ENCODE measurements around the gene BRF1.

The BRF1 gene

DNA sequence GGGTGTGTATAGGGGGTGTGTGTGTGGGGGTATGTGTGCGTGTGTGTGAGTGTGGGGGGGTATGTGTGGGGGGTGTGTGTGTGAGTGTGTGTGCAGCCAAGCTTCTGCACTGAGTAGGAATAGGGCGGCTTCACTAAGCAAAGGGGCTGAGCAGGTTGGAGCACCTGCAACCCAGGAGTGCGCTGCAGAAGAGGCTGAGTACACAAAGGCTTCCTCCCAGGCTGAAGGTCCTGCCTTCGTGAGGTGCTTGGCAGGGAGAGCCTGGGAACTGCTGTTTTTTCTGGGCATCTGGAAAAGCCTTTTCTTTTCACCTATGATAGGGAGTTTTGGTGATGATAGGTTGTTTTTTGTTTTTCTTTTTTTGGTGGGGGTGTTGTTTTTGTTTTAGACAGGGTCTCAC, 113.7 kb downstream of the BRF1 start:
- Mint-ChIP-seq H3K27ac (no peak overlapping the region), H3K27me3 (peaks cover 23% of the 10 kb centered on the region), H3K9me3 (peaks cover 5 to 14% of the 10 kb centered on the region in 2 donors), H3K4me1 (peaks cover 14% of the 10 kb centered on the region), H3K4me3 (no peak overlapping the region)
- DNase-seq (no peak), ATAC-seq (no peak)

DNA sequence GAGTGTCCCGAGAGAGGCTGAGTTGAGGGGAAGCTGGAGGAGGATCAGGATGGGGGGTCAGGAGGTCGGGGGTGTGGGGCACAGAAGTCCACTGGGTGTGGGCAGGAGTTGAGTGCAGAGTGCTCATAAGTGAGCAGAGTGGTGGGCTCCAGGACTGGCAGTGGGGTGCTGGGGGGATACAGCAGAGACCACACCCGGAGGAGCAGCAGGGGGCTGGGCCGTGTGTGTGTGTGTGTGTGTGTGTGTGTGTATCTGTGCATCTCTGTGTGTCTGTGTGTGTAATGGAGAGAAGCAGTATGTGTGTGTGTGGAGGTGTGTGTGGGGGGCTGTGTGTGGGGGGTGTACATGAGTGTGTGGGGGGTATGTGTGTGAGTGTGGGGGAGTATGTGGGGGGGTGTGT, 114.8 kb downstream of the BRF1 start:
- peak overlapping the region in 1 of 2 donors; percentile 93 for H3K27ac Mint-ChIP-seq
- peaks cover 5 to 14% of the 10 kb centered on the region in 2 donors for H3K9me3 Mint-ChIP-seq
- H3K4me1 Mint-ChIP-seq: peaks cover 18% of the 10 kb centered on the region
- no peak overlapping the region for H3K4me3 Mint-ChIP-seq
- DNase-seq (no peak), ATAC-seq (no peak)
- peaks cover 23% of the 10 kb centered on the region for H3K27me3 Mint-ChIP-seq

DNA sequence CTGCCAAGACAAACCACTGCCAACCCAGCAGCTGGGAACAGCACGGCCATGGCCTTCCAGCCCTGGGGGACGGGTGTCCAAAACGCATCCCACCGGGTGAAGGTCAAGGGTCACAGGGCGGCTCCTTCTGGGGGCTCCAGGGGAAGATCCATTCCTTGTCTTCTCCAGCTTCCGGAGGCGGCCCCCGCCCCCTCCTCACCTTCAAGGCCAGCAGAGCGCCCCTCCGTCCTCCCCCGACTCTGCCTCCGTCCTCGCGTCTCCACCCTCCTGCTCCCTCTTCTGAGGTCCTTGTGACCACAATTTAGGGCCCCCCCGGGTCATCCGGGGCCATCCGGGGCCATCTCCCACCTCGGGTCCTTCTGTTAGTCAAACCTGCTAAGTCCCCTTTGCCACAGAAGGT, 115.8 kb downstream of the BRF1 start:
- ATAC-seq (no peak), DNase-seq (no peak)
- Mint-ChIP-seq H3K4me1 (peaks cover 25% of the 10 kb centered on the region), H3K27ac (no peak overlapping the region), H3K4me3 (no peak overlapping the region), H3K9me3 (peaks cover 5 to 14% of the 10 kb centered on the region in 2 donors), H3K27me3 (peaks cover 28% of the 10 kb centered on the region)

DNA sequence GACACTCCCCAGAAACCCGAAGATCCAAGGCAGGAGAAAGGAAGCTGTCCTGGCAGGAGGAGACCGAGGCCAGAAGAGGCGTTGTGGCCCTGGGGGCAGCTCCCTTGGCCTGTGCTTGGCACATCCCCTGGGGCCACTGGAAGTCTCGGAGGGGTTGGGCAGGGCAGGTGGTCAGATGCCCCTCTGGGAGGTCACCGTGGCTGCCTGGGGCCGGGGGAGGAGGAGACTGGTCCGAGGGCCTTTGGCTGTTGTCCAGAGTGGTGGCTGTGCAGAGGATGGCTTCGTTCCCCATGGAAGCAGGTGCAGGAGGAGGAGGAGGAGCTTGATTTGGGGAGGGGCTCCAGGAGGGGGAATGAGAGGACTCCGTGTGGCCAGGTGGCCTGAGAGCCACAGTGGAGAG, 116.3 kb downstream of the BRF1 start:
- H3K27ac Mint-ChIP-seq: no peak overlapping the region
- peaks cover 5 to 14% of the 10 kb centered on the region in 2 donors for H3K9me3 Mint-ChIP-seq
- DNase-seq: no peak
- no peak for ATAC-seq
- no peak overlapping the region for H3K4me3 Mint-ChIP-seq
- H3K27me3 Mint-ChIP-seq: peaks cover 33% of the 10 kb centered on the region
- peaks cover 30% of the 10 kb centered on the region for H3K4me1 Mint-ChIP-seq

DNA sequence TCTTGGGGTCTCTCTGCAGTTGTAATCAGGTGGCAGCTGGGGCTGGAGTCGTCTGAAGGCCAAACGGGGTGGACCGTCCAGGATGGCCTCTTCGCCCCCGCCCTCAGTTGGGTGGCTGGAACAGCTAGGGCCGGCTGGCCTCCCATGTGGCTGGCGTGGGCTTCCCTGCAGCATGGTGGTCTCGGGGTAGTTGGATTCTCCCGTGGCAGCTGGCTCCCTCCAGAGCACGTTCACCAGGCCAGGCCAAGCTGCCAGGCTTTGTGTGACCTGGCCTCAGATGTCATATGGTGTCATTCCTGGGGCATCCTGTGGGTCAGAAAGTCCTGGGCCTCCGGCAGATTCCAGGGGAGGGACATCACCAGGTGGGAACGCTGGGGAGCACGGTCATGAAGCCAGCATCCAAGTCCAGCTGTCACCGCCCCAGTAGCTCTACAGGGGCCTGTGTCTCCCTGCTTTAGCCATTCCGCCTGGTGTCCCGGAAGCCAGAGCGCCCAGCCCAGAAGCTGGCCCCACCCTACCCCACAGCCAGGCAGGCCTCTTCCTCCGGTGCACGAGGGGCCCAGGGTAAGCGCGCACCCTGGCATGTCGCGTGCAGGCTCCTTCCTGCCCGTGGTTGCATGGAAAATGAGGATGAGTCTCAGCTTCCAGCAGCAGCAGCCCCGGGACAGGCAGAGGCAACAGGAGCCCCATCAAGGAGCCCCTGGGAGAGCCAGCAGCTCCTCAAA, 118.3 kb downstream of the BRF1 start:
- H3K27ac Mint-ChIP-seq: no peak overlapping the region

DNA sequence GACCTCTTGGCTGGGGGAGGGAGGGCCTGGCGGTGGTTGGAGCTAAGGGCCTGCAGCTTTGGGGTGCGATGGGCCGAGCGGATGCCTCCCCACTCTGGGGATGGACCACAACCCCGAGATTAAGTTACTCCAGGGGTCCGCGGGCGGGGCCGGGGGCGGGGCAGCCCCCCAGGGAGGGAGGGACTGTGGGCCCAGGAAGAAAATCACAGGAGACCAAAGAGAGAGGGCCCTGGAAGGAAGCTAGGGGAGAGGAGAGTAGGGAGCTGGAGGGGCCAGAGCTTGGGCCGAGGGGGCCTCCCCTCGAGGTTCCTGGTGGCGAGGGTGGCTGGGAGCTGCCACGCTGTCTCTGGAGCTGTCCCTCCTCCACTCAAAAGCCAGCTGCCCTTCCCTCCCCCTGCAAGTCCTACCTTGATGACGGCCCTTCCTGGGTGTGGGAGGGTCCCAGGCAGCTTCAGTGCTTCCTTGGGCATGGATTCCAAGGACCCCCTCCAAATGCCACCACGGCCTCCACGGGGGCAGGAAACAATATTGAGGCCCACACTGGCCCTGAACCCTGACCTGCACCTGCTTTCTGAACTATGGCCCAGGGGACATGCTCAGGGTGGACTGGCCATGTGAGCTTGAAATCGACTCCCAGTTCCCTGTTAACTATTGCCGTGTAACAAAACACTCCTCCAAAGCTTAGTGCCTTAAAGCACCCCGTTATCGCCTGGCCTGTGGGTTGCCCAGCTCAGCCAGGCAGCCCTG, 119.1 kb downstream of the BRF1 start:
- H3K27me3 Mint-ChIP-seq: peaks cover 33% of the 10 kb centered on the region
- DNase-seq (no peak), ATAC-seq (no peak)
- no peaks in the 10 kb centered on the region for H3K9me3 Mint-ChIP-seq
- H3K4me3 Mint-ChIP-seq: peak overlapping the region; percentile 44 to 58
- no peak overlapping the region for H3K27ac Mint-ChIP-seq
- H3K4me1 Mint-ChIP-seq: peaks cover 32% of the 10 kb centered on the region

More for the DNA sequence above, 118.3 kb downstream of the BRF1 start:
- H3K27me3 Mint-ChIP-seq: peaks cover 33% of the 10 kb centered on the region
- peak overlapping the region; percentile 18 to 58 for H3K4me3 Mint-ChIP-seq
- peaks cover 30% of the 10 kb centered on the region for H3K4me1 Mint-ChIP-seq
- DNase-seq: no peak
- ATAC-seq: no peak
- no peaks in the 10 kb centered on the region for H3K9me3 Mint-ChIP-seq

DNA sequence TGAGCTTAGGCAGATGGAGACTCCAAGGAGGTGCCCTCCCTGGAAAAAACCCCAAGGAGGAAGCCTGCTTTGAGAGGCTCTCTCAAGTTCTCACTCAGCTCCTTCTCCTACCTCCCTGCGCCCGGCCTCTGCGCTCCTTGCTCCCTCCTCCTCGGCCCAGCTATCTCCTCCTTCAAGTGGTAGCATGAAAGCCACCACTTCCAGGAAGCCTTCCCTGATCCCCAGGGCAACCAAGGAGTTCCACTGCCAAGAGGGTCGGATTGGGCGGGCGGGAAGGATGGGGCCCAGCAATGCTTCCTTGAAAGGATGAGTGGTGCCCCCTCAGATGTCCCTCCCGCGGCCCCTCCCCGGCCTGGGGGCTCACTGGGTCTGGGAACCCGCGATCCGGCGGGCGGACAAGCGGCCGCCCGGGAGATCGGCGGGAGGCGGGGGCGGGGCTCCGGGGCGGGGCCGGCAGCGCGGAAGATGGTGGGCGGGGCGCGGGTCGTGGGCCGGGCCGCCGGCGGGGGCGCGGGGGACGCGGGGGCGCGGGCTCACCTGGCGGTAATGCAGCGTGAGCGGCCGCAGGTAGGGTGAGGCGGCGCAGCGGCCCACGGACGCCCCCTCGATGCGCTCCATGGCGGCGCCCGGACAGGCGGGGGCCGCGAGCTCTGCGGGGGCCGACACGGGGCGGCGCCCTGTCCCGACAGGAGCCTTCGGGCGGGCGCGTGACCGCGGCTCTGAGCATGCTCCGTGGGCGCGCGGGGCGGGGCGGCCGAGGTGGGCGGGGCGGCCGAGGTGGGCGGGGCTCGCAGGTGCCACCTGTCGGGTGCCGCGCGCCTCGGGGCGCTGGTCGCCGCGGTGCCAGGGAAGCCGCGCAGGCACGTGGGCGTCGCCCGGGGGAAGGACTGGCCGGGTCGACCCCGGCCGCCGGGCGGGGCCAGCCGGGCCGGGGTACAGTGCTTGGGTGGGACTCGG, 119.9 kb downstream of the BRF1 start, which contains the start of gene NUDT14:
NUDT14 (minus strand) TSS at position 721 of the 957 bp plus-strand sequence; CDS start at position 618, 103 bp downstream.
- DNase-seq: peak; percentile 73 to 80
- H3K27ac Mint-ChIP-seq: peak within 1 kb of the TSS in 1 of 2 donors; percentile 88

DNA sequence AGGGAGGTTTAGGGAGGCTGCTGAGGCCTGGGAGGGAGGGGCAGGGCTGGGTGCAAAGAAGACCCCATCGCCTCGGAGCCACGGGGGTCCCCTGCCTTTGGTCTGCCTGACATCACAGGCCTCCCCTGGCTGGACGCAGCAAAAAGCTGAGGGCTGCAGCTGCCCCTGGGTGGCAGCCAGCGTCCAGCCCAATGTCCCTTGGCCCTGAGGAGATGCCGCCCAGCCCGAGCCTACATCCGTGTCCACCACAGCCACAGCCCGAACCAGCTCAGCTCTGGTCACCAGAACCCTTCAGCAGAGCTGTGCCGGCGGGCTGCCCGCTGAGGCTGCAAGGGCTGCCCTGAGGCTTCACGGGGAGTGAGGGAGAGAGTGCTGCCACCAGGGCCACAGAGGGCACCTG, 121.6 kb downstream of the BRF1 start:
- ATAC-seq (no peak), DNase-seq (no peak)
- Mint-ChIP-seq H3K27ac (no peak overlapping the region), H3K4me1 (peaks cover 42% of the 10 kb centered on the region), H3K4me3 (no peak overlapping the region), H3K27me3 (peaks cover 21% of the 10 kb centered on the region), H3K9me3 (no peaks in the 10 kb centered on the region)

More for the DNA sequence above, 119.9 kb downstream of the BRF1 start, which contains the start of gene NUDT14:
- peaks cover 33% of the 10 kb centered on the region for H3K27me3 Mint-ChIP-seq
- peak within 1 kb of the TSS; percentile 60 to 70 for H3K4me3 Mint-ChIP-seq
- H3K9me3 Mint-ChIP-seq: no peaks in the 10 kb centered on the region
- peaks cover 35% of the 10 kb centered on the region for H3K4me1 Mint-ChIP-seq
- ATAC-seq: peak; percentile 78

DNA sequence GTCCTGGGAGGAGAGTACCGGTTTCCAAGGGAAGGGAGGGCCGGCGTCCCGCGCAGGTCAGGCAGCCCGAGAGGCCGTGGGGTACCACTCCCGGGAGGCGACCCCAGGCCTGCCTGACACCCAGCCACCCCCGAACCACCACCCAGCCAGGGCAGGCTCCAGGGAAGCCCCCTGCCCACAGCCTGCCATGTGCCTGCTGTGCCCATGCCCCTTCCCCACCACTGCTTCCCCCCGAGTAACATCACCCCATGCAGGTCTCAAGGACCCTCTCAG, 122.0 kb downstream of the BRF1 start:
- peaks cover 17% of the 10 kb centered on the region for H3K27me3 Mint-ChIP-seq
- no peak overlapping the region for H3K27ac Mint-ChIP-seq
- H3K4me1 Mint-ChIP-seq: peaks cover 46% of the 10 kb centered on the region
- DNase-seq (no peak), ATAC-seq (no peak)
- H3K4me3 Mint-ChIP-seq: no peak overlapping the region
- H3K9me3 Mint-ChIP-seq: no peaks in the 10 kb centered on the region

DNA sequence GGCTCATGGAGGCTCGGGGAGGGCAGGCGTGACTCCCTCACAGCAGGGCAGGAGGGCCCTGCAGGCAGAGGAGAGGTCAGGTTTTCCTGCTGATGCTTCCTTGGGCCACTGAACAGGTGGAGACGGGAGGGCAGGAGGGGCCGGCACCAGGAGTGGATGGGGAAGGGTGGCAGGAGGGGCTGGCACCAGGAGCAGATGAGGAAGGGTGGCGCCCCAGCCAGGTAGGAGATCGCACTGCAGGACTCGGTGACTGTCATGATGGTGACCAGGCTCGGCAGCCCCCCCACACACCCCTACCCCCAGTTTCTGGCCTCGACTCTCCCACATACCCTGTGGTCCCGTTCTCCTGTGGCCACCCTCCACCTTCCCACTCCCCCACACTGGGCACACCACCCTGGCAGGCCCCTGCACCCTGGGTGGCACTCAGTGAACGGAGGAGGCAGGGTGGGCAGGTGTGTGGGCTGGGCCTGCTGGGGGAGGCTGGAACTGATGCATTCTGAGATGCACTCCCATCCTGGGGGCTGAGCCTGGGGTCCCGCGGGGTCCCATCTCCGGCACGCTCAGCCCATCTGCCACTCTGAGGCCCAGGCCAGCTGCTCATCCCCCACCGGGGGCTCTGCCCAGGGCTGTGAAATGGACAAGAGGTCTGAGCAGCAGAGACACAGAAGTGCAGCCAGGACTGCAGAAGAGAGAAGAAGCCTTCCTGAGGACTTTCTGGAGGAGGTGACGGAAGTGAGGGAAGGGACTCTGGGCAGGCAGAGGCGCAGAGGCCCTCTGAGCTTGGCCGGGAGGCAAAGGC, 122.5 kb downstream of the BRF1 start:
- no peak overlapping the region for H3K4me3 Mint-ChIP-seq
- DNase-seq: no peak
- ATAC-seq: peak; percentile 10
- no peaks in the 10 kb centered on the region for H3K9me3 Mint-ChIP-seq
- peak overlapping the region in 1 of 2 donors; percentile 33 for H3K27ac Mint-ChIP-seq
- peaks cover 46% of the 10 kb centered on the region for H3K4me1 Mint-ChIP-seq
- peaks cover 12% of the 10 kb centered on the region for H3K27me3 Mint-ChIP-seq

DNA sequence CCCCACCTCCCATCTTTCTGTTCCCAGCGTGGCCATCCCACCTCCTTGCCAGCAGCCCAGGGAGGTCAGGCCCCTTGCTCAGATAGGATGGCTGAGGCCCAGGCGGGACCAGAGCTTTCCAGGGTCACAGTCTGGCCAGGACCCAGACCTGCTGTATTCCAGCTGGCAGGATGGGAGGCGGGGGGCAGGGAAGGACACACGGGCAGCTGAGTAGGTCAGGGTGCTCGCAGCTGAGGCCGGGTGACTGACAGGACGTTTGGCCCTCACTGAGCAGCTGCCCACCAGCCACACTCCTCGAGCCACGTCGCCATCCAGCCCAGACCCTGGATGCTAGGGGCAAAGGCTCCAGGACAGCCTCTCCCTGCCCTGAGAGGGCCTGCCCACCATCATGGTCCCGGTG, 123.7 kb downstream of the BRF1 start:
- DNase-seq (no peak), ATAC-seq (no peak)
- H3K4me1 Mint-ChIP-seq: peaks cover 38% of the 10 kb centered on the region
- no peak overlapping the region for H3K27ac Mint-ChIP-seq
- H3K9me3 Mint-ChIP-seq: no peaks in the 10 kb centered on the region
- no peak overlapping the region for H3K4me3 Mint-ChIP-seq
- peaks cover 11% of the 10 kb centered on the region for H3K27me3 Mint-ChIP-seq

DNA sequence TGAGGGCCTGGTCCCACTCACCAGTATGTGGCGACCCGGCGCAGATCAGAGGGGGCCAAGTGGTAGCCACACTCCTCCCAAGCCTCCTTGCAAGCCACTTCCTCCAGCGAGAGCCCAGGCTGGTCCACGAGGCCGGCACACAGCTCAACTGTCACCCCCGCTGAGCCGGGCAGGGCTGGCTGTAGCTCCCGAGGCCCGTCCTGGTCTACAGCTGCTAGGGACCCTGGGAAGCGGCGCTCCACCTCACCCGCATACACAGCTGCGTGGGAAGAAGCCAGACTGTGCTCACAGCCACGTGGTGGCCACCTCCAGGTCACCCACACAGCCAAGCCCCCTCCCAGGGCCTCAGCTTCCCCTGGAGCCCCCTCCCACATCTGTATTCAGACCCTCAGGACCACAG, 124.3 kb downstream of the BRF1 start:
- H3K27ac Mint-ChIP-seq: no peak overlapping the region
- H3K4me3 Mint-ChIP-seq: no peak overlapping the region
- H3K27me3 Mint-ChIP-seq: peaks cover 17% of the 10 kb centered on the region
- ATAC-seq (no peak), DNase-seq (no peak)
- no peaks in the 10 kb centered on the region for H3K9me3 Mint-ChIP-seq
- H3K4me1 Mint-ChIP-seq: peaks cover 34% of the 10 kb centered on the region

DNA sequence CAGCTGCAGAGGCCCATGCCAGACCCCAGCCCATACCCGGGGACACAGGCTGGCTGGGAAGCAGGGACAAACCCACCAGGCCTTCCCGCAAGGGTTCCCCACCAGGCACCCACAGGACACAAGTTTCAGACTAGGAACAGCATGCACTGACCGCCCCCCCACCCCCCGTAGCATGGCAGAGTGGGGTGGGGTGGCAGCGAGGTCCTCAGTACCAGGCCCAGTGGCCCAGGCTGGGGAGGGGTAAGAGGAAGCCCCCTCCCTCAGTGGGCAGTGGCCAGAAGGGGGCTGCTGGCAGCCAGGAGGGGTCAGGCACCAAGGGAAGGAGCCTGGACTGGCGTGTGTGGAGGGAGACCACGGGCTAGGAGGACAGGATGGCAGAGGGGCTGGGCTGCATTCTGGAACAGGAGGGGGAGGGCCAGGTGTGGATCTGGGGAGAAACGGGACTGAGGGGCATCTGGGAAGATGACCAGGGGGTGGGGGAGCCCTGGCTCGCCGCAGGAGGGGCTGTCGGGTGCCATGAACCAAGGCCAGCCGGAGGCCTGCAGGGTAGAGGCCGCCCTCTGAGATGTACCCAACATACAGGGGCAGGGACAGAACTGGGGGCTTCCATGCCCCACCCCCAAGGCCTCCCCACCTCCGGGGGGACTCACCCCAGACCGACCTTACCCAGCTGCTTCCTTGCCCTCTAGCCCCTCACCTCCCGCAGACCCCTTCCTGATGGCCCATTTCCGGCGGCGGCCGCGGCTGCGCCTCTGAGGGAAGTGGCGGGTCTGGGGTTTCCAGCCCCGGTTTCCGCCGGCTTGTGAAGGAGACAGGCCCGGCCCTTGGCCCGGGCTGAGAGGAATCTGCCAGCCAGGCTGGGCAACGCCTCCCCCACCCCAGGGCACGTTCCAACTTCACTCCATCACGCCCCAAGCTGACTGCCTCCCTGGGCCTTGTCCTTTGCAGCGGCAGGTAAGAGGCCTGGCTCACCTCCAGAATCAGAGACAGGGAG, 126.6 kb downstream of the BRF1 start:
- peaks cover 41% of the 10 kb centered on the region for H3K4me1 Mint-ChIP-seq
- DNase-seq (peak in 1 of 2 donors; percentile 68), ATAC-seq (peak; percentile 63)
- H3K27ac Mint-ChIP-seq: peak overlapping the region; percentile 89 to 92
- H3K9me3 Mint-ChIP-seq: no peaks in the 10 kb centered on the region
- peaks cover 27% of the 10 kb centered on the region for H3K27me3 Mint-ChIP-seq
- H3K4me3 Mint-ChIP-seq: peak overlapping the region; percentile 58 to 60

DNA sequence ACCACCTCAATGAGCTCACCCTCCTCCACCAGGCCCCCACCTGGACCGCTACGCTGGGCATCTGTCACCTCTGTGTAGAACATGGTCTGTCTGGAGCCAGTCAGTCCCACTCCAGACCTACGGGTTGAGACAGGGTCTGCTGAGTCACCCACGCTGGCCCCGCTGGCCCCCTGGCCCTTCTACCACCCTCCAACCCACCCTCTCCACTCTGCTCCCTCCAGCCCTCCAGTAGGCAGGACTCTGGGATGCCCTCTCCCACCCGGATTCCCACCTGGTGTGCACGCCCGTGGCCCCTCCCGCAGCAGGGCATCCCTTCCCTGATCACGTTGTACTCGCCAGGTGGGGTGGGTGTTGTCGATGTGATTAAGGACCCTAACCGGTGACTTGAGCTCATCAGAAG, 127.7 kb downstream of the BRF1 start:
- ATAC-seq (no peak), DNase-seq (no peak)
- Mint-ChIP-seq H3K27me3 (peaks cover 30% of the 10 kb centered on the region), H3K4me3 (no peak overlapping the region), H3K9me3 (no peaks in the 10 kb centered on the region), H3K4me1 (peaks cover 42% of the 10 kb centered on the region), H3K27ac (no peak overlapping the region)

Data from stimulated activated naive CD8-positive, alpha-beta T cell treated with anti-CD3 and anti-CD28 coated beads, Interleukin-15, amount 100 ng/mL, for 72 hours (primary cell).